Measurements from ENCODE around the gene ABCA4.

The ABCA4 gene

GRCh38 chr1:94022471-94023189 lies 98.3 kb downstream of the ABCA4 start:
- DNase-seq: no peak
- no peak for TF ChIP-seq POLR2A (IDR thresholded peaks at IDR 0.05; ENCODE audit: low read length)

- TF ChIP-seq POLR2A (IDR thresholded peaks at IDR 0.05; ENCODE audit: low read length) (no peak), GATA1 (IDR thresholded peaks at IDR 0.05; ENCODE audit: low read depth, low read length) (no peak)
- peak in 1 of 2 experiments; percentile 39 for DNase-seq
Measured at GRCh38 chr1:94020764-94021579, 100.0 kb downstream of the ABCA4 start.

DNA sequence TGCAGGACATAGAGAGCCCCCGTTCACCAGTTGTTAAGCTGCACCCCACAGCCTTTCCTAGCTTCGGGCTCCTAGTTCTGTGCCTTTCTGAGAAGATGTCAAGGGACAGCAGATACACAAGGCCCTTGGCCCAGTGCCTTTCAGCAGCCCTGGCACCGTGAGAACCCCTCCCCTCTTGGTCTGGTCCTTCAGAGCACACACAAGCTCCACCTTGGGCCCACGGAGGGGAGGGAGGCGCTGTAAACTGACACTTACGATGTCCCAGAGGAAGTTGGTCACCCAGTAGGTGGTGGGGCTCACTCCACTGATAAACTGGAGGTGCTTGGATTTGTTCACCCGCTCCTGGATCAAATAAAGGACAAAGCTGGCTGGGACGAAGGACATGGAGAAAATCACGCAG lies 101.6 kb downstream of the ABCA4 start:
- DNase-seq: no peak
- TF ChIP-seq POLR2A (IDR thresholded peaks at IDR 0.05; ENCODE audit: low read length): no peak
- no peak for TF ChIP-seq GATA1 (IDR thresholded peaks at IDR 0.05; ENCODE audit: low read depth, low read length)

GRCh38 chr1:94017155-94017829 lies 103.7 kb downstream of the ABCA4 start:
- peak; percentile 24 to 55 for DNase-seq
- TF ChIP-seq GATA1 (IDR thresholded peaks at IDR 0.05; ENCODE audit: low read depth, low read length): no peak

DNA sequence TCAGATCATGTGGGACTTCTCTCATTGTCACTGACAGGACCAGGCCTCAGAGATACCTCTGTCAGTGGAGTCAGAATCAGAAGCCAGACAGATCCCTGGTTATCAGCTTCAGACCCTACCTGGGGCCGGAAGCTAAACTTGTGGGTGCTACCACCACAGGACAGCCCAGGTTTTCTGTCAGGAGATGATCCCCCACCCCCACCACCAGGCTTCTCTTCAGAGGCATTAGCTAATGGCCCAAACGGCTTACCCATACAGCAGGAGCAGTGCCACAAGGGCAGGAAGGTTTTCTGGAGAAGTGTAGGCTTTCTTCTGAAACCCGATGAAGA lies 105.5 kb downstream of the ABCA4 start:
- TF ChIP-seq GATA1 (IDR thresholded peaks at IDR 0.05; ENCODE audit: low read depth, low read length) (no peak), POLR2A (IDR thresholded peaks at IDR 0.05; ENCODE audit: low read length) (no peak)
- DNase-seq: no peak

- peak; percentile 78 to 90 for DNase-seq
- TF ChIP-seq GATA1 (IDR thresholded peaks at IDR 0.05; ENCODE audit: low read depth, low read length) (no peak), POLR2A (IDR thresholded peaks at IDR 0.05; ENCODE audit: low read length) (no peak)
Measured at GRCh38 chr1:94014635-94015488, 106.1 kb downstream of the ABCA4 start.

DNA sequence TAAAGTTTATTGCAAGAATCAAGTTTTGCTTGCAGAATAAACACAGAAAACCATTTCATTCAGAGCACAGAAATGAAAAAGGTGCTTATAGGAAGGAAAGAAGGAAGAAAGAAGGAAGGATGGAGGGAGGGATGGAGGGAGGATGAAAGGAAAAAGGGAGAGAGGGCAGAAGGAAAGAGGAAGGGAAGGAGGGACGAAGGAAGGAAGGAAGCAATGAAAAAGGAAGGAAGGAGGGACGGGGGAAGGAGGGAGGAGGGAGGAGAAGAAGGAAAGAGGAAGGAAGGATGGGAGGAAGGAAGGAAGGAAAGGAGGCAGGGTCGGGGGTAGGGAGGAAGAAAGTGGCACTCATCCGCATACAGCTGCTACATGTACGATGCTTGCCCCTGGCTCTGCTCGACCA lies 106.9 kb downstream of the ABCA4 start:
- TF ChIP-seq GATA1 (IDR thresholded peaks at IDR 0.05; ENCODE audit: low read depth, low read length) (no peak), POLR2A (IDR thresholded peaks at IDR 0.05; ENCODE audit: low read length) (no peak)
- DNase-seq: no peak

GRCh38 chr1:94013367-94013878 lies 107.5 kb downstream of the ABCA4 start:
- DNase-seq: peak in 1 of 2 experiments; percentile 53
- no peak for TF ChIP-seq GATA1 (IDR thresholded peaks at IDR 0.05; ENCODE audit: low read depth, low read length)
- TF ChIP-seq POLR2A (IDR thresholded peaks at IDR 0.05; ENCODE audit: low read length): no peak

- DNase-seq: peak; percentile 79 to 87
- TF ChIP-seq GATA1 (IDR thresholded peaks at IDR 0.05; ENCODE audit: low read depth, low read length): no peak
- no peak for TF ChIP-seq POLR2A (IDR thresholded peaks at IDR 0.05; ENCODE audit: low read length)
Measured at GRCh38 chr1:94012708-94013366, 108.1 kb downstream of the ABCA4 start.

- TF ChIP-seq POLR2A (IDR thresholded peaks at IDR 0.05; ENCODE audit: low read length) (no peak), GATA1 (IDR thresholded peaks at IDR 0.05; ENCODE audit: low read depth, low read length) (no peak)
- no peak for DNase-seq
Measured at GRCh38 chr1:94011709-94012595, 109.0 kb downstream of the ABCA4 start.

DNA sequence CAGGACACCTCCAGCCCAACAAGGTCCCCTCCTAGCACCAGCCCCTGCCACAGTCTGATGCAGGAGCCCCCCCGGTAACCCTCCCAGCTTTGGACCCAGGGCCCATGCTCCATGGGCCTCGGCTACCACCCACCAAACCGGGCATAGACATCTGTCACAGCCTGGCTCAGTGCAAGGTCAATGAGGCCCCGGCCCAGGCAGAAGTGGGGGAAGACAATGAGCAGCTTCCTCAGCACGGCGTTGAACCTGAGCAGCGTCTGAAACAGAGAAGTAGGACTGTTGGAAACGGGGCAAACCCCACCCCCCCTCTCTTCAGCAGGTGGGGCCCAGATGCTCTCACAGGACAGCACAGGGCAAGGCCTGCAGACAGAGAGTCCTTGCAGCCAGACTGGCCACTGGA lies 109.8 kb downstream of the ABCA4 start:
- TF ChIP-seq POLR2A (IDR thresholded peaks at IDR 0.05; ENCODE audit: low read length) (no peak), GATA1 (IDR thresholded peaks at IDR 0.05; ENCODE audit: low read depth, low read length) (no peak)
- no peak for DNase-seq

- no peak for TF ChIP-seq POLR2A (IDR thresholded peaks at IDR 0.05; ENCODE audit: low read length)
- no peak for TF ChIP-seq GATA1 (IDR thresholded peaks at IDR 0.05; ENCODE audit: low read depth, low read length)
- no peak for DNase-seq
Measured at GRCh38 chr1:94009304-94009703, 111.6 kb downstream of the ABCA4 start.
